Measurements from ENCODE around the gene CHD6.
"Not testable (repeated sequence)": the region's sequence is repeated elsewhere in the genome, so short reads cannot be mapped to it uniquely, and the experiment has no call there.

CHD6 gene

DNA sequence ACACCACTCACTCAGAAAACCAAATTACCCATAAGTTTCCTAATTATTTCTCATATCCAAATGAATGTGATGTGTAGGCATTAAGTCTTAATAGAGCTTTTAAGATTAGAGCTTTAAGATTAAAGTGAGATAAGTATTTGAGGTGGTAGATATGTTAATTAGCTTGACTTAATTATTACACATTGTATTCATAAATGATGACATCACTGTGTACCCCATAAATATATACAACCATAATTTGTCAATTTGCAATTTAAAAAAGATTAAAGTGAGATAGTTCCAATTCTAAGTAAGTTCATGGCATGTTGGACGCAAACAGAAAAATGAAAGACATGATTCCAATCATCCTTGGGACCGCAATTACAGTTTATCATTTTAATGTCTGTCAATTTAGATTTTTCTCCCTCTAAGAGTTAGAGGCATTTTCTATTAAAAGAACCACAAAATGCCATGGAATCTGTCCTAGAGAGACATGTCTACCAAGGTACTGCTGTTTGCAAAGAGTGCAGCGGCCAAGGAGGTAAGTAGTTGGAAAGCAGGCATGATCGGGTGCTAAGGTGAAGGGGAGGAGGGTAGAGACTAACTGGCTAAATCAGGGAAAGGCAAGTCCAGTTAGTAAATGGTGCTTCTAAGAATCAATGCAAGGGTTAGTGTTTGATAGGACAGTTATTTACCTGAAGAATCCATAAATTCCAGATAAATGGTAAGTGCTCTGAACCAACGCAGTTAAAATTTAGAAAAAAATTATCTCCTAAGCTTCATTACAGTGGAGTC is 65.7 kb downstream of the CHD6 start:
- Mint-ChIP-seq H3K27ac (no peak overlapping the region), H3K9me3 (peaks cover 20% of the 10 kb centered on the region), H3K4me3 (no peak overlapping the region), H3K27me3 (no peaks in the 10 kb centered on the region), H3K4me1 (ENCODE audit: low read depth) (peaks cover 24% of the 10 kb centered on the region), H3K36me3 (ENCODE audit: low read depth) (peaks cover 37% of the 10 kb centered on the region)

DNA sequence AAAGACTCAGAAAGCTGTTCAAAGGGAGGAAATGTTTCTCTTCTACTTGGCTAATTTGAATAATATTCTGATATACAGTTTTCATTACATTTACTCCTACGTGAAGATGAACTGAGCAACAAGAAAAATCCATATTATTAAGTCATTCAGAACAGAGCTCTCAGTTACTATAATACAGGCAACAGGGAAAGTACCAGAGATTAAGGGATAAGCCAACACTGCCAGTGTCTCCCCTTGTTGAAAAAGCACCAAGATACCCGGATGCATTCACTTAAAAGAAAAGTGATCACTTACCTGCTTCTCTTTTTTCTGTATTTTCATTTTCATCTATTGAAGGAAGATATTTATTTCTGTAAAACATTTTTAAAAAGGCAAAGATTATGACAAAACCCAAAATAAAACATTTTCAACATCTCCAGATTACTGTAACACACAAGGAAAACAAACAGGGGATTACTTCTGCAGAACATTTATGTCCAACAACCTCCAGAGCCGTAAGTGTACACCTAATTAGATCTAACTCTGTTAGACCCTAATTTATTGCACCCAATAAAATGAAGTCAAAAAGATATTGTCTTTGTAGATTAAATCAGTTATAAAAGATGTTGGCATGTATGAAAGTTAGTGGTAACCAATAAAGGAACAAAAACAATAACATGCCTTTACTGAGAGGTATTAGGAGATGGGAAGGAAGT is 67.0 kb downstream of the CHD6 start:
- peaks cover 24% of the 10 kb centered on the region for H3K4me1 Mint-ChIP-seq (ENCODE audit: low read depth)
- peaks cover 28% of the 10 kb centered on the region for H3K36me3 Mint-ChIP-seq (ENCODE audit: low read depth)
- no peak overlapping the region for H3K4me3 Mint-ChIP-seq
- H3K27ac Mint-ChIP-seq: no peak overlapping the region
- H3K27me3 Mint-ChIP-seq: no peaks in the 10 kb centered on the region
- H3K9me3 Mint-ChIP-seq: peaks cover 10% of the 10 kb centered on the region

DNA sequence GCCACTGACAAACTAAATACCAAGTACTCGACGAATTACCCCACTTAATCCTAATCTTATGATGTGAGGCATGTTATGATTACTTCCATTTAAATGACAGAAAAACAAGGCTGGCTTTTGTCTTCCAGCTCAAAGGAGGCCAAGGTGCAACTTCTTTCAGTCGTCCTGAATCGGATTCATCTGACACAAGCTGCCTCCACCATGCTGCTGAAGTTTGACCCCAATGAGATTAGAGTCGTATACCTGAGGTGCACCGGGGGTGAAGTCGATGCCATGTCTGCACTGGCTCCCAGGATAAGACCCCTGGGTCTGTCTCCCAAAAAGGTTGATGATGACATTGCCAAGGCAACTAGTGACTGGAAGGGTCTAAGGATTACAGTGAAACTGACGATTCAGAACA is 71.0 kb downstream of the CHD6 start:
- no peak overlapping the region for H3K27ac Mint-ChIP-seq
- peaks cover 9% of the 10 kb centered on the region for H3K4me1 Mint-ChIP-seq (ENCODE audit: low read depth)
- H3K27me3 Mint-ChIP-seq: no peaks in the 10 kb centered on the region
- H3K4me3 Mint-ChIP-seq: no peak overlapping the region
- peaks cover 21% of the 10 kb centered on the region for H3K36me3 Mint-ChIP-seq (ENCODE audit: low read depth)
- H3K9me3 Mint-ChIP-seq: peaks cover 4% of the 10 kb centered on the region

DNA sequence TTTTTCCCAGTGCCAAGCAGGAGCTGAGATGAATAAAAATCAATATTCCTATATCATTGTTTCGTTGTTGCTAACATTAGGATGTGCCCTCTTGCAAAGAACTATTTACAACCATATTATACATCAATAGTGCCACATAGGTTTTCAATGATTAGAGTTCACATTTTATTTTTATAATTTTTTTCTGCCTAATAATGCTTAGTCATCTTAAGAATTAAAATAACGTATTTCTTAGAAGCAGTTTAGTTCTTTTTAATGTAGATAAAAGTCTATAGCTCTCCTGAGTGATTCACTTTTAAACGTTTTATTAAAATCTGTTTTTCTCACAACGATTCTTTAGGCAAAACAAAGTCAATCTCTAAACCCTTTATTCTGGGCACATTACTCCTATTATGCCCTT is 71.6 kb downstream of the CHD6 start:
- H3K36me3 Mint-ChIP-seq (ENCODE audit: low read depth): peaks cover 21% of the 10 kb centered on the region
- no peak overlapping the region for H3K4me3 Mint-ChIP-seq
- H3K4me1 Mint-ChIP-seq (ENCODE audit: low read depth): peaks cover 3% of the 10 kb centered on the region
- peaks cover 4% of the 10 kb centered on the region for H3K9me3 Mint-ChIP-seq
- H3K27me3 Mint-ChIP-seq: no peaks in the 10 kb centered on the region
- no peak overlapping the region for H3K27ac Mint-ChIP-seq

DNA sequence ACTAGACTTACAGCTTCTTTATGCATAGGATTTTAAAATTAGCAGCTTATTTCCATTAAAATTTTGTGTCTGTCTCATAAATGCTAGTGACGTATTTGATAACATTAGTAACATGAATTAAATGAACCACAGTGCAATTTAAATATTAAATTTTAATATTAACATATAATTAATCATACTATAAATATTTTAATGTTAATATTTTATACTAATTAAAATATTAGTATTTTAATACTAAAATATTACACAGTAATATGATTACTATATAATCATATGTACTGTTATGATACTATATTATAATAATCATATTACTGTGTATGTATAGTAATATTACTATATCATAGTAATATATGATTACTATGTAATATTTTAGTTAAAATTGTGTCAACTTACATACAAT is 73.7 kb downstream of the CHD6 start:
- no peak overlapping the region for H3K27ac Mint-ChIP-seq

DNA sequence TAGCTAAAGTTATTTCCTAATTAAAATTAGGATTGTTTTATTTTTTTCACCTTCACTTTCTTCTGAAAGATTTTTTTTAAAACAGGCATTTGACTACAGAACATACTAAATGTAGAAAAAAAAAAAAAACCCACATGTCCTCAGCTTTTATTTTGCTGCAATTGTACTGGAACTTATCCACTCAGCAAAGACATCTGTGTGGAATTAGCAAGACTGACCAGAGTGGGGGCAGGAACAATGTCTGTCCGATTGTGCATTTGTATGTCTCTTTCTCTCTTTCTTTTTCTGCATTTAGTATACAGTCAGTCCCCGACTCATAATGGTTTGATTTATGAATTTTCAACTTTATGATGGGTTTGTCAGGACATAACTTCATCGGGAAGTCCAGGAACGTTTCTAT is 77.3 kb downstream of the CHD6 start:
- peaks cover 5% of the 10 kb centered on the region for H3K4me1 Mint-ChIP-seq (ENCODE audit: low read depth)
- no peak overlapping the region for H3K27ac Mint-ChIP-seq
- no peaks in the 10 kb centered on the region for H3K27me3 Mint-ChIP-seq
- H3K4me3 Mint-ChIP-seq: no peak overlapping the region
- peaks cover 9% of the 10 kb centered on the region for H3K9me3 Mint-ChIP-seq
- peaks cover 25% of the 10 kb centered on the region for H3K36me3 Mint-ChIP-seq (ENCODE audit: low read depth)

More for the DNA sequence above, 73.7 kb downstream of the CHD6 start:
- H3K9me3 Mint-ChIP-seq: no peaks in the 10 kb centered on the region
- H3K4me3 Mint-ChIP-seq: no peak overlapping the region
- no peaks in the 10 kb centered on the region for H3K27me3 Mint-ChIP-seq
- peaks cover 12% of the 10 kb centered on the region for H3K36me3 Mint-ChIP-seq (ENCODE audit: low read depth)
- peaks cover 5% of the 10 kb centered on the region for H3K4me1 Mint-ChIP-seq (ENCODE audit: low read depth)

DNA sequence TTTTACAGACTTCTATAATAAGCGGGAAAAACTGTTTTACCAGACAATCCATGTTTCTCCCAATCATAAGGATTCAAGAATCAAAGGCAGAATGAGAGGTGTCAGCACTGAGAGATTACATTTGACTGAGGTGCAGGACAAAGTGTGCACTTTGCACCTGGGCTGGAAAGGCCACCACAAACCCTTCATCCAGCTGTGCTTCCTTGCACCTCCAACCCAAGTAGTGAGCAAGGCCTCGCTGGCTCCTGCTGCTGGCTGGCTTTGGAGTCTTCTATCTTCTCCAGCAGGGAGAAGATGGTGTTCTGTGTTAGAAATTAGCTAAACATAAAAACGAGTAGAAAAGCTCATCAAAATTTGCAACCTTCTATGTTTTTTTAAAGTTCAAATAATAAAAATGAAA is 77.7 kb downstream of the CHD6 start:
- H3K4me3 Mint-ChIP-seq: no peak overlapping the region
- peaks cover 5% of the 10 kb centered on the region for H3K4me1 Mint-ChIP-seq (ENCODE audit: low read depth)
- H3K9me3 Mint-ChIP-seq: peaks cover 9% of the 10 kb centered on the region
- H3K27ac Mint-ChIP-seq: no peak overlapping the region
- no peaks in the 10 kb centered on the region for H3K27me3 Mint-ChIP-seq
- H3K36me3 Mint-ChIP-seq (ENCODE audit: low read depth): peaks cover 25% of the 10 kb centered on the region

DNA sequence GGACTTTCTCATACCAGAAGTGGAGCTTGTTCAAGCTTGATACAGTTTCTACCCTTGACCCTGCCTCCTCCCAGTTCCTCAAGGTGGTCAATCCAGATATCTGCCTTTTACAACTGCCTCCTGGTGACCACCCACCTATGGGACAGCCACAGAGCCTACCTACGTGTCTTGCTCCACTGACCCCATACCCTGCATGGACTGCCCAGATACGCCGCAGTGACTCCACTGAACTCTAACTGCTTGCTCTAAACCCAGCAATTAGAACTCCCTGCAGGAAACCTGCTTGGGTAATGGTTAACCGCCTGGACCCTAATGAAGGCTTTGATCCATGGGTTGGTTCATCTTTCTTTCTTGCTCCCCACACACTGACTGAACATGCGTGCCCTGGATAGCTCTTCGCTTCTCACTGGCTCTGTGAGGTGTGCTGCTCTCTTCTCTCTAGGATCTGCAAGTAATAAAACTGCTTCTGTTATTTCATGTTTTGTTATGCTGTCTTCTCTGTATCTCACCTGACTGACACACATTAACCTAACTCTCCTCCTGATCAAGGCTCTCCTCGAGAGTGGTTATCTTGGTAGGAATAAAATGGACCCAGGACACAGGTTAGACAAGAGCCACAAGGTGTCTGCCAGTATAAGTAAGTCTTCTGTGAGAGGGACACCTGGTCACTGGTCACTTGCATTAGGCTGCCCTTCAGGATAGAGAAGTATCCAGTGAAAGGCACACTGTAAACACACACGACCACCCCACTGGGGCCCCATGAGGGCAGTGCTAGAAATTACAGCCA is 79.2 kb downstream of the CHD6 start:
- H3K9me3 Mint-ChIP-seq: peaks cover 9% of the 10 kb centered on the region
- H3K4me3 Mint-ChIP-seq: no peak overlapping the region
- peaks cover 25% of the 10 kb centered on the region for H3K36me3 Mint-ChIP-seq (ENCODE audit: low read depth)
- no peak overlapping the region for H3K27ac Mint-ChIP-seq
- H3K4me1 Mint-ChIP-seq (ENCODE audit: low read depth): peaks cover 8% of the 10 kb centered on the region
- no peaks in the 10 kb centered on the region for H3K27me3 Mint-ChIP-seq

DNA sequence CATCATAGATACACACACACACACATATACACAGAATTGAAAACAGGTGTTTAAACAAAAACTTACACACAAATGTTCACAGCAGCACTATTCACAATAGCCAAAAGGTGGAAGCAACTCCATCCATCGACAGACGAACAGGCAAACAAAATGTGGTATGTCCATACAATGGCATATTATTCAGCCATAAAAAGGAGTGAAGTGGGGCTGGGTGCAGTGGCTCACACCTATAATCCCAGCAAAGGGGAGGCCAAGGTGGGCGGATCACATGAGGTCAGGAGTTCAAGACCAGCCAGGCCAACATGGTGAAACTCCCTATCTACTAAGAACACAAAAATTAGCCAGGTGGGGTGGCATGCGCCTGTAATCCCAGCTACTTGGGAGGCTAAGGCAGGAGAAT is 80.3 kb downstream of the CHD6 start:
- Mint-ChIP-seq H3K4me1 (ENCODE audit: low read depth) (peaks cover 8% of the 10 kb centered on the region), H3K36me3 (ENCODE audit: low read depth) (peaks cover 25% of the 10 kb centered on the region), H3K27ac (no peak overlapping the region), H3K4me3 (no peak overlapping the region), H3K27me3 (no peaks in the 10 kb centered on the region), H3K9me3 (peaks cover 9% of the 10 kb centered on the region)

DNA sequence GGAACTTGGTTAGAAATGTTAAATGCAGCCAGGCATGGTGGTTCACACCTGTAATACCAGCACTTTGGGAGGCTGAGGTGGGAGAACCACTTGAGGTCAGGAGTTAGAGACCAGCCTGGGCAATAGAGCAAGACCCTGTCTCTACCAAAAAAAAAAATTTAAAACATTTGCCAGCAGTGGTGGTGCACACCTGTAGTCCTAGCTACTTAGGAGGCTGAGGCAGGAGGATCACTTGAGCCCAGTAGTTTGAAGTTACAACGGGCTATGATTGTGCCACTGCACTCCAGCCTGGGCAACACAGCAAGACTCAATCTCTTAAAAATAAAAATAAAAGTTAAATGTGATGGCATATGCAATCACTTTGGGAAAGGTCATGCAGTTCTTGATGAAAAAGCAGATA is 82.6 kb downstream of the CHD6 start:
- not testable (repeated sequence) for H3K27me3 Mint-ChIP-seq; H3K4me3 Mint-ChIP-seq; H3K4me1 Mint-ChIP-seq (ENCODE audit: low read depth); H3K9me3 Mint-ChIP-seq; H3K27ac Mint-ChIP-seq
- H3K36me3 Mint-ChIP-seq (ENCODE audit: low read depth): peaks cover 33% of the 10 kb centered on the region

DNA sequence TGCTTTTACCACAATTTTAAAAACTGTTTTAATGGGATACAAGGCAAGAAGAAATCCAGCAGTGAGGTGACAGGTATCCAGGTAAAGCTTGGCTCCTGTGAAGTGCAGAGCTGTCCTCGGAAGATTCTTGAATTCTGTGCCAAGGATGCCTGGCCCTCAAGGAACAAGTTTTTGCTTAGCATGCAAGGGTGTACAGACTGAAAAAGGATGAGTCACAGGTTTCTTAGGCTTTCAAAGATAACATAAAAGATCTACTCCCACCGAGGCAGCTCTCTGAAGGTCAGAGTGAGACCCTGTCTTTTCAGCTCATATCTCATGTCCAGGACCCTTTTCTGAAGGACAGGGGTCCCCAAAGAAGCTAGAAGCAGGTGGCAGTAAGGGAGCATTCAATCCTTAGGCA is 83.3 kb downstream of the CHD6 start:
- Mint-ChIP-seq H3K4me3 (no peak overlapping the region), H3K36me3 (ENCODE audit: low read depth) (peaks cover 29% of the 10 kb centered on the region), H3K9me3 (peaks cover 9% of the 10 kb centered on the region), H3K27me3 (no peaks in the 10 kb centered on the region), H3K4me1 (ENCODE audit: low read depth) (peaks cover 3% of the 10 kb centered on the region), H3K27ac (no peak overlapping the region)

DNA sequence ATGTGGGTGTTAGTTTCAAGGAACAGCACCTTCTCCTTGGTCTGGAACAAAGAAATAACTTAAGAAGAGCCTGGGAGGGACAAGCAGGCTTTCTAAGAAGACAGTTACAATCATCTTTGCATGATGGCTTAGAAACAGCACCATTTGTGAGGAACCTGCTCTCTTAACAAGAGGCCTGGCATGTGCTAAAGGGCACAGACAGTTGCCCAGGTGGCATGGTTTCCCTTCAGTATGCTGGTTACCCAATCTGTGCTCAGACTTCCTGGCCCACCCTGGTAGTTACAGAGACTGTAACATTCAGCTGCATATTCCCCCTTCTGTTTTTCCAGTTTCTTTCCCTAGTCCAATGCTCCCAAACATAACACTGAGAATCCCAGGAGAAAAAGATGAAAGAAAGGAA is 84.0 kb downstream of the CHD6 start:
- peaks cover 8% of the 10 kb centered on the region for H3K9me3 Mint-ChIP-seq
- peaks cover 27% of the 10 kb centered on the region for H3K36me3 Mint-ChIP-seq (ENCODE audit: low read depth)
- H3K4me1 Mint-ChIP-seq (ENCODE audit: low read depth): peaks cover 3% of the 10 kb centered on the region
- H3K4me3 Mint-ChIP-seq: no peak overlapping the region
- no peaks in the 10 kb centered on the region for H3K27me3 Mint-ChIP-seq
- H3K27ac Mint-ChIP-seq: no peak overlapping the region

DNA sequence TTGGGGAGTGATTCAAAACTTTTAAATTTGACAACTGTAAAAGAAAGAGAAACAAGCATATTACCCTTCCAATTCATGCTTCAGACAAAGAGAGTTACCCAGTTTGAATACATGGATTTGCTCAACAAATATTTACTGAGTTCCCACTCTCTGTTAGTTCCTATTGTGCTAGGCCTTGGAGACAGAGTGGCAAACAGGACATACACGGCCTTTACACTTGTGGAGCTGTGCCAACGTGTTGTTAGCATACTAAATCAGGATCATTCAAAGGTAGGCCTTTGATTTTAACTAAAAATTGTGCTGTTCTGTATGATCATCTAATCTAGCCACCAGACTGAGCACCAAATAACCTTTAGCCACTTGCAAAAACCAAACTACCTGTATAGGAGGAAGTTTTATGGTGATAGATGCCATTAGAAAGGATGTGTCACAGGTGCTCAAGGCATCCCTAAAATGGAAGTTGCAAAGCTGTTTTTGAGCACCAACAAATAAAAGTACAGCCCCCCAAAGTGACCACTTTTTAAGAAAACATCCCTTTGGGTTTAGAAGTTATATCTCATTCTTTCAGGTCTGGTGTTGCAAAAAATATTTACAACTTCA is 84.5 kb downstream of the CHD6 start:
- Mint-ChIP-seq H3K4me3 (no peak overlapping the region), H3K36me3 (ENCODE audit: low read depth) (peaks cover 21% of the 10 kb centered on the region), H3K27ac (no peak overlapping the region), H3K27me3 (no peaks in the 10 kb centered on the region), H3K4me1 (ENCODE audit: low read depth) (peaks cover 3% of the 10 kb centered on the region), H3K9me3 (peaks cover 4% of the 10 kb centered on the region)

DNA sequence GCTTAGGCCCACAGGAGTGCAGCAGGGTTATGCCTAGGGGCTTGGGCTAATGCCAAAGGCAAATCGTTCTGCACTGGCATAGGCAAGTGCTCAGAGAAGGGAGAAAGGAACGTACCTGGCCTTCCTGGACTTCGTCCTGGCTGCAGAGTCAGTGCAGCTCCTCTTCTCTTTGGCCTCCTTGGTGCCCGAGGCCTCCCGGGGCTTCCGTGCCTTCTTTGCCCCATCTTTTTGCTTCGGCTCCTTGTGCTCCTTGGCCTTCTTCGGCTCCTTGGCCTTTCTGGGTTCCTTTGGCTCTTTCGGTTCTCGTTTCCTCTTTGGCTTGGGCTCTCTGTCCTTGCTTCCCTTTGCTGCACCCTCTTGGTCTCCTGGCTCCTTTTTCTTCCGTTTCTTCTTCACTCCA is 85.2 kb downstream of the CHD6 start:
- H3K36me3 Mint-ChIP-seq (ENCODE audit: low read depth): peaks cover 19% of the 10 kb centered on the region

More for the DNA sequence above, 85.2 kb downstream of the CHD6 start:
- Mint-ChIP-seq H3K27ac (no peak overlapping the region), H3K4me3 (no peak overlapping the region), H3K27me3 (no peaks in the 10 kb centered on the region), H3K4me1 (ENCODE audit: low read depth) (peaks cover 3% of the 10 kb centered on the region), H3K9me3 (peaks cover 4% of the 10 kb centered on the region)

All from stimulated activated naive CD8-positive, alpha-beta T cell treated with anti-CD3 and anti-CD28 coated beads, Interleukin-15, Interleukin-2, amounts not matched to agents 100 ng/mL and 50 ng/mL, for 24 hours (primary cell).